AG04450 (cell line): ENCODE results near the gene JMJD4. TPM values are rescaled to one million over a fixed set of nuclear protein-coding genes. Genes with fewer than 3 reads are reported as not detected.
A peak's percentile ranks its signal among the peaks of the same experiment; 100 is the strongest.

Experiments used
- CTCF ChIA-PET: fragments of 300-600, 350-600 bp; formaldehyde crosslinking; extraction: SDS; loops from one replicate; lab custom pipeline; 2022; ENCODE audit warnings: antibody characterized with exemption, inconsistent platforms; lab: Charles Lee
- POLR2A ChIA-PET: fragments of 350-600 bp; formaldehyde crosslinking; extraction: SDS; loops from one replicate; lab custom pipeline; 2021; ENCODE audit warnings: antibody characterized with exemption, inconsistent platforms; lab: Yijun Ruan, JAX
- DNase-seq: peaks from one replicate; pipeline ENCODE4 v3.0.0-alpha.2; 2011; ENCODE audit warnings: low read depth, low spot score
- H3K27ac ChIP-seq: one replicate; pipeline ENCODE4 v1.5.1; 2012; ENCODE audit warnings: low read depth, low read length, control low read depth
- H3K27me3 ChIP-seq: one replicate; pipeline ENCODE4 v1.6.0; 2012; ENCODE audit warnings: low read length; ENCODE audit not compliant: control insufficient read depth, insufficient read depth
- H3K4me3 ChIP-seq: 2 replicates; pipeline ENCODE4 v1.5.1; 2011; ENCODE audit warnings: mild to moderate bottlenecking, low read depth, low read length, control low read depth
- H3K9me3 ChIP-seq: 2 replicates; pipeline ENCODE4 v1.5.1; 2012; ENCODE audit warnings: low read length; ENCODE audit not compliant: control insufficient read depth, insufficient read depth
- polyA plus RNA-seq: library from polyadenylated mRNA; depleted of rRNA; stranded (reverse); fragments of >200 nt; gene quantifications from 2 replicates; pipeline ENCODE4 v1.2.3, GENCODE V29; 2011
- TF ChIP-seq, protein P1 (sequence below): IDR thresholded peaks from 2 replicates; pipeline ENCODE4 v1.5.1; 2011; ENCODE audit warnings: low read depth, low read length, control low read depth, inconsistent platforms

JMJD4 gene
- polyA plus RNA-seq, 1 experiment, result 13.4 TPM

DNA sequence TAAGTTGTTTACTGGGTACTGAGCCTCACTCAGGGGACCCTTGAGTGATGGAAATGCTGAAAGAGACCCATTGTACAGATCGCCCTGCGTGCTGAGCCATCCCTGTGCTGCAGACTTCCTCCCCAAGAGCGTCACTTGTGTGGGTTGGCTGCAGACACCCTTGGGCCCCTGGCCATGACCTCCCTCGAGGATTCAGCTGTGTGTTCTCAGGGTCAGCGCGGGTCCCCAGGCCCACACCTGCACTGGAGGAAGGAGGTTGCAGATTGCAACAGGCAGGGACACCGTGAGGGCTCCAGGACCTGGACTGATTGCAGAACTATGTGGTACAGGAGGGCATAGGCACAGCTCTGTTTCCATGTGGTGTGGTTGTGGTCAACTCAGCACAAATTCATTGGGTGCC lies 4.5 kb upstream of the JMJD4 start:
- CTCF ChIA-PET, result interaction anchor here (0.9 kb wide), 1 partner anchor 9 kb away, joined by 3 read pairs; no protein-coding TSS in a partner anchor
- Histone ChIP-seq H3K4me3 (no peak overlapping the region), H3K27me3 (no peaks in the 10 kb centered on the region), H3K27ac (no peak overlapping the region), H3K9me3 (no peaks in the 10 kb centered on the region)
- no peak for DNase-seq
- POLR2A ChIA-PET, result no interaction called here
- TF ChIP-seq, protein P1, sequence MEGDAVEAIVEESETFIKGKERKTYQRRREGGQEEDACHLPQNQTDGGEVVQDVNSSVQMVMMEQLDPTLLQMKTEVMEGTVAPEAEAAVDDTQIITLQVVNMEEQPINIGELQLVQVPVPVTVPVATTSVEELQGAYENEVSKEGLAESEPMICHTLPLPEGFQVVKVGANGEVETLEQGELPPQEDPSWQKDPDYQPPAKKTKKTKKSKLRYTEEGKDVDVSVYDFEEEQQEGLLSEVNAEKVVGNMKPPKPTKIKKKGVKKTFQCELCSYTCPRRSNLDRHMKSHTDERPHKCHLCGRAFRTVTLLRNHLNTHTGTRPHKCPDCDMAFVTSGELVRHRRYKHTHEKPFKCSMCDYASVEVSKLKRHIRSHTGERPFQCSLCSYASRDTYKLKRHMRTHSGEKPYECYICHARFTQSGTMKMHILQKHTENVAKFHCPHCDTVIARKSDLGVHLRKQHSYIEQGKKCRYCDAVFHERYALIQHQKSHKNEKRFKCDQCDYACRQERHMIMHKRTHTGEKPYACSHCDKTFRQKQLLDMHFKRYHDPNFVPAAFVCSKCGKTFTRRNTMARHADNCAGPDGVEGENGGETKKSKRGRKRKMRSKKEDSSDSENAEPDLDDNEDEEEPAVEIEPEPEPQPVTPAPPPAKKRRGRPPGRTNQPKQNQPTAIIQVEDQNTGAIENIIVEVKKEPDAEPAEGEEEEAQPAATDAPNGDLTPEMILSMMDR, result no peak

DNA sequence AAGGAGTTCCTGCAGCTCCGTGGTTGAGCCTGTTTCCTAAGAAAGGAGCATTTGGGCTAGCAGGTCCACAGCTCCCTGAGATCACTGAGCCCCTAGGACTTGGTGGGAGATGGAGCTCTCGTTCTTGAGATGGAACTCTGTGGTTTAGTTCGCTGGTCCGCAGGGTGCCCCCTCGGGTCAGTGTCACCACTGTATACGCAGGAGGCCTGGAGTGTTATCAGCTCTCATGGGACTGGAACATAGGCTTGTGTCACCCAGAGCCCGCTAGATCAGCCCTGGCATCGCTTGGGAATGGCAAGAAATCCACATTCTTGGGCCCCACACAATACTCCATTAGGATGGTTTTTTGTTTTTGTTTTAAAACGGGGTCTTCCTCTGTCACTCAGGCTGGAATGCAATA lies 3.7 kb upstream of the JMJD4 start:
- no peak overlapping the region for H3K4me3 ChIP-seq
- POLR2A ChIA-PET, result no interaction called here
- H3K27me3 ChIP-seq, result no peaks in the 10 kb centered on the region
- no peak overlapping the region for H3K27ac ChIP-seq
- no peaks in the 10 kb centered on the region for H3K9me3 ChIP-seq
- no peak for DNase-seq
- CTCF ChIA-PET, result no interaction called here
- TF ChIP-seq, protein P1, result no peak

DNA sequence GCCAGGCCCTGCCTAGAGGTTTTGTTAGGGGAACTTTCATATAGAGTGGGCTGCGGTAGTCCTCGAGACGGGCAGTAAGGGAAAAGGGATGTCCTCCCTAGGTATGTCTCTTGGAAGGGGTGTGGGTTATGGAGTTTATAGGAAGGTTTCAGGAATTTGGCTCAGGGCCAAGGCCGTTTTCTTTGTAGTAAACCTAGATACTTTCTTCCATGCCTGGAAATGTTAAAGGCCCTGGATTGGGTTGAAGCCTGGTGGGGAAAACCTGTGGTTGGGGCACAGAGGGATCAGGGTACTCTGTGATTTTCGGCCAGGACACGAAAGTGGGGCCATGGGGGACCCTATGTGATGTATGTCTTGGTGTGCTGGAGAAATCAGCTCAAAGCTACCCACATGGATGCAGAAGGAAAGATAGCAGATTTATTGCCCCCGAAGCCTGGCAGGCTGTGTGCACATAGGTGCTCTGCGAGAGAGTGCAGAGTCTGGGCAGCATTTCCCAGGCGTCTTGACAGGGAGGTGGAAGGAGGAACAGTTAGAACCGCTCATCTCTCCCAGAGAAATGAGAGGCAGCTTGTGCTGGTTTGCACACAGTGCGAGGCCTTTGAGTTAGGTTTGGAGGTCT lies 1.8 kb upstream of the JMJD4 start:
- no peak for DNase-seq
- TF ChIP-seq, protein P1, result no peak
- Histone ChIP-seq H3K9me3 (no peaks in the 10 kb centered on the region; the same call in 1 of the 2 replicates), H3K4me3 (no peak overlapping the region), H3K27me3 (no peaks in the 10 kb centered on the region), H3K27ac (no peak overlapping the region)
- ChIA-PET POLR2A (no interaction called here), CTCF (interaction anchor here (0.7 kb wide), 1 partner anchor 194 kb away, joined by 6 read pairs; no protein-coding TSS in a partner anchor)

DNA sequence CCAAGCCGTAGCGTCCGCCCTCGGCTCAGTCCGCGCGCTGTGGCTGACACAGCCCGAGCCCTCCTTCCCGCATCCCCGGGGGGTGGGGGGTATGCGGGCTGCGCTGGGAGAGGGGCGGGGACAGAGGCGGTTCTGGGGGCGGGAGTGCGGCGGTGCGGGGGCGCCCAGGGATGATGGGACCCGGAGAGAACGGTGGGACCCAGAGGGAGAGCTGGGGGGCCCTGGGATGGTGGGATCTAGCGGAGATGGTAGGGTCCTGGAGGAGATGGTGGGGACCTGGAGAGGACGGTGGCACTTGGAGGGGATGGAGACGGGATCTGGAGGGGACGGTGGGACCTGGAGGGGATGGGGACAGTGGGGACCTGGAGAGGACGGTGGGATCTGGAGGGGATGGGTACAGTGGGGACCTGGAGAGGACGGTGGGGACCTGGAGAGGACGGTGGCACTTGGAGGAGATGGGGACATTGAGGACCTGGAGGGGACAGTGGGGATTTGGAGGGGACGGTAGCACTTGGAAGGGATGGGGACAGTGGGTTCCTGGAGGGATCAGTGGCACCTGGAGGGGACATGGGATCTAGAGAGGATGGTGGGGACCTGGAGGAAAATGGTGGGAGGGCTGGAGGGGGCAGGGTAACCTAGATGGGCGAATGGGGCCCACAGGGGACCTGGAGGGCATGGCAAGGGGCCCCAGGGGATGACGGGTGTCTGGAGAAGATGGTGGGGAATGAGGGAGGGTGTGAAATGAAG lies 610 bp upstream of the JMJD4 start:
- no peaks in the 10 kb centered on the region; the same call in 1 of the 2 replicates for H3K9me3 ChIP-seq
- H3K4me3 ChIP-seq, result peak overlapping the region; percentile 99
- H3K27ac ChIP-seq, result peak overlapping the region; percentile 31
- TF ChIP-seq, protein P1, result no peak
- DNase-seq, result no peak
- CTCF ChIA-PET, result interaction anchor here (0.6 to 0.7 kb wide), 3 partner anchors 45 to 218 kb away, joined by 3 to 6 read pairs (median 5); no protein-coding TSS in a partner anchor
- POLR2A ChIA-PET, result interaction anchor here (0.7 to 1.0 kb wide), 2 partner anchors 23 to 24 kb away, joined by 7 read pairs; no protein-coding TSS in a partner anchor
- H3K27me3 ChIP-seq, result no peaks in the 10 kb centered on the region

DNA sequence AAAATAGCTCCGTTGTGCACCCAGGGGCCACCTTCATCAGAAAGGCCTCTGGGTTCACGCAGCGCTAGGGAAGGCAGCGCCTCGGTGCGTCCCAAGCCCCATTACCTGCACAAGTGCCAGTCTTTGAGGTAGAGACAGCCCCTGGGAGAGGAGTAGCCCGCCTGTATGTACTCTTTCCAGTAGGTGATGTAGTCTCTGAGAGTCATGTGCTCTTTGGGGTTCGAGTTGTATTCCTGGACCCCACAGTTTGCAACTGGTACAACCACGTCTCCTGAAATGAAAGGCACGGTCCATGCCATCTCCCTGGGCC lies 601 bp downstream of the JMJD4 start:
- Histone ChIP-seq H3K4me3 (peak overlapping the region; percentile 99), H3K27me3 (no peaks in the 10 kb centered on the region), H3K27ac (no peak overlapping the region), H3K9me3 (no peaks in the 10 kb centered on the region; the same call in 1 of the 2 replicates)
- TF ChIP-seq, protein P1, result no peak
- CTCF ChIA-PET, result no interaction called here
- no peak for DNase-seq
- POLR2A ChIA-PET, result interaction anchor here (0.7 to 1.0 kb wide), 3 partner anchors 25 to 368 kb away, joined by 3 to 15 read pairs (median 7); no protein-coding TSS in a partner anchor
